Measurements from ENCODE around the gene ZFHX3.

Gene ZFHX3

GRCh38 chr16:72848028-72848400, 199.9 kb downstream of the ZFHX3 start:
- DNase-seq (ENCODE audit: low read depth in 3 of 3), result no peak

- DNase-seq (ENCODE audit: low read depth in 3 of 3), result no peak
Measured at GRCh38 chr16:72847187-72848027, 200.5 kb downstream of the ZFHX3 start.

DNA sequence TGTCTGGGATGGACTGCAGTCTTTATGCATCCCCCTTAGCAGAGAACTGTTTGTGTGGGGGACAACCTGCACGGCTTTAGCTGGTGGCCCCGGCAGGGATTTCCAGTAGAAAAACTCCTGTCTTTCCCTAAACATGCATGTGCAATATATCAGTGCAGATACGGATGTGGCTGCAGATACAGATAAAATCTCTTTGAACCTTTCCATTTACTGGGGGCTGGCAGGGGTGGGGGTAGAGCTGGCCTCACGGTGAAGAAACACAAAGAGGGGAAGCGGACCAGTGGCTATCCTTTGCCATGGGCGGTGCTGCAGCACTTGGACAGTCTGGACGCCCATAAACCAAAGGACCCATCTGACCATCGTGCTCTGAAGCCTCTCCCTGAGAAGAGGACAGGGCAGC, 201.3 kb downstream of the ZFHX3 start:
- no peak for DNase-seq (ENCODE audit: low read depth in 3 of 3)

DNA sequence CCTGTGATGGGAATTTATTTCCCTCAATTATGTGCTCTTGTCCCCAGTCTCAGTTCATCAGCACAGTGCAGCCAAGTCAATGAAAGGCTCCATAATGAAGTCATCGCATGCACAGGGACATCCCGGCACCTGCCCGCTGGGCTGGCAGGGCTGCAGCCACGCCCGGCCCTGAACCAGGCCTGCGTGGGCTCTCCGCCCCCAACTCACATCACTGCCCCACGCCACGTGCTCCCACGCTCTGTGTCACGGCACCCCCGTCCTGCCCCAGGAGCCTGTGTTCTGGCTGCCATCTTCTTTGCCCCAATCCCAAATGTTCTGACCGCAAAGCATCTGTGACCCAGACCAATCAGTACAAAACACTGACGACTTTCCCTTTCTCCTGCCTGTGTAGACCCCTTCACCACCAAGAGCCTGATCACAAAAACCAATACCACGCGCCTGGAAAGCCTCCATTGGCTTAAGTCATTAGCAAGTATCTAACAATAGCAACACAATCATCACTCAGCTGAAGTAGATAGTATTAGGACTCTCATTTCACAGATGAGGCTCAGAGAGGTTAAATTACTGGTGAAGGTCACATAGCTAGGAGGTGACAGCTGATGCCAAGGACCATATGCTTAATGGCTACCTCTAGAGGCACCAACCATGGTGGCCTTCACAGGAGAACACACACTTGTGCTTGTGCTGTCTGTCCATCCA, 202.5 kb downstream of the ZFHX3 start:
- no peak for DNase-seq (ENCODE audit: low read depth in 3 of 3)

DNA sequence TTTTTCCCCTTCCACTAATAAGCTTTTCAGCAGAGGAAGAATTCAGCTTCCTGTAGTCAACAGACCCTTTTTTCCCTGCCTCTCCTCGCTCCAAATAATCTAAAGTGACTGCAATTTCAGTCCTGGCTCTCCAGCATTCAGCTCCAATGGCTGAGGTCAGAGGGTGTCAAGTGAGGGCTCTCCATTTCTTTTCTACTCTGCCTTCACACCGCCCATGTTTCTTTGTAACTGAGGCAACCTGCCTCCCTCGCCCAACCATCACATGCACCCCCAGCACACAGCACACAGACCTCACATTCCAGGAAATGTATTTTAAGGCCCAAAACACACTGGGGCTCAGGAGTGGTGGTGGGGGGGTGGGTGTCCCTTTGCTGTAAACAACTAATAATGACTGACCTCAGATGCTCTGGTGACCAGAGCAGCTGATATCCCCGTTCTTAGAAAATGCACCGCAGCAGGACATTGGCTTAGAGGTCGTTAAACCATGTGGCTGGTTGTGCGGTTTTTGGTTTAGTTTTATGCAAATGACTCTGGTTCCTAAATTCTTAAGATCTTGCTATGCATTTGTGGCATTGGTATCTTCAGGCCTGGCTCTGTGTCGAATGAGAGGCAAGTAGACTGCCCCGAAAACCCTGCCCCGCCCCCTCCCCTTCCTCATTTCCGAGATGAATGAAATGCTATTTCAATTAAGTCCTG, 203.6 kb downstream of the ZFHX3 start:
- DNase-seq (ENCODE audit: low read depth in 3 of 3), result no peak

GRCh38 chr16:72841506-72841905, 206.4 kb downstream of the ZFHX3 start:
- DNase-seq (ENCODE audit: low read depth in 3 of 3), result no peak

GRCh38 chr16:72840631-72841381, 207.1 kb downstream of the ZFHX3 start:
- no peak for DNase-seq (ENCODE audit: low read depth in 3 of 3)

- no peak for DNase-seq (ENCODE audit: low read depth in 3 of 3)
Measured at GRCh38 chr16:72838951-72839350, 209.0 kb downstream of the ZFHX3 start.

DNA sequence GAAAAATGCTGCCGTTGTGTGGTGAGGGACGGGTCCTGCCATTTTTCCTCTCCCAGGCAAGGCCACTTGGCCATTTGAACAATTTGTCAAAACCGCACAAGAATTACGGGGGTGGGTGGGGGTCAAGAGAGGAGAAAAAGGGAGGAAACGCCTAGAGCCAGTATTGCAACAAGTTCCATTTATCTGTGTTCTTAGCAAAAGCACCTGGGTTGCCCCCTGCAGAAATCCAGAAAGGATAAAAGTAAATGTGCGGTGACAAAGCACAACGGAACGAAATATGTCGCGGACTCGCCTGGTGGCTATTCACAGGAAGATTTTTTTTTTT, 209.4 kb downstream of the ZFHX3 start:
- no peak for DNase-seq (ENCODE audit: low read depth in 3 of 3)

- DNase-seq (ENCODE audit: low read depth in 3 of 3), result no peak
Measured at GRCh38 chr16:72837846-72838585, 209.9 kb downstream of the ZFHX3 start.

DNA sequence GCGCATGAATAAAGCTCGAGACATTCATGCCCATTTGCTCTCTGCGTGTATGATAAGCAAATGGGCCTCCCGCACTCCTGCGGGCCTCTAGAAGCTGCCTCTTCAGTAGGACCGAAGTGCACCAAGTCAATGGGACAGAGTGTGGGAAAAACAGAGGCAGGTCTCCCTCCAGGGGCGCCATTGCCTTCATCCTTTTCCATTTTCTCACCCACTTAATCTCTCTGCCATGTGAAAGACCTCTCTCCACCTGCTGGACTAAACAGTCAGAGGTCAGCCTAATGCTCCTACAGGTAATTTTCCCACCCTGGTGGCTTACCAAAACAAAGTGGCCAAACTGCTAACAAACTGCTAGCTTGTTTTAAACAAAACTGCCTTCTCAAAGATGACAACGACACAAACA, 210.9 kb downstream of the ZFHX3 start:
- DNase-seq (ENCODE audit: low read depth in 3 of 3), result no peak

DNA sequence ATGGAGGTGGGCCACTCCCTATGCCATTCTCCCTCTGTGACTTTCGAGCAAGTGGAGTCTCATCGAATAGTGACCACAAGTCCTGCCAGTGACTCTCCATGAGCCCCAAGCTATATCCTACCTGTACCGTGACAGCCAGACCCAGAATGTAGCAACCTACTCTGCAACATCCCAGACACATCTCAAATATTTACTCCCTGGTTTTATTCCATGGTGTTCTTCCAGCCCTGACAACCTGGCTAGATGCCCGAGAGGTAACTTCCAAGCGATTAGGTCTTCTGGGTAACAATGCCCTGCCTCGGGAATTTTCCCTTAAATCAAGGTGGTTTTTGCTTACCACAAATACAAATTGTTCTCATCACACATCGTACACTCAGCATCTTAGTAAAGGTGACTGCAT, 211.7 kb downstream of the ZFHX3 start:
- no peak for DNase-seq (ENCODE audit: low read depth in 3 of 3)

DNA sequence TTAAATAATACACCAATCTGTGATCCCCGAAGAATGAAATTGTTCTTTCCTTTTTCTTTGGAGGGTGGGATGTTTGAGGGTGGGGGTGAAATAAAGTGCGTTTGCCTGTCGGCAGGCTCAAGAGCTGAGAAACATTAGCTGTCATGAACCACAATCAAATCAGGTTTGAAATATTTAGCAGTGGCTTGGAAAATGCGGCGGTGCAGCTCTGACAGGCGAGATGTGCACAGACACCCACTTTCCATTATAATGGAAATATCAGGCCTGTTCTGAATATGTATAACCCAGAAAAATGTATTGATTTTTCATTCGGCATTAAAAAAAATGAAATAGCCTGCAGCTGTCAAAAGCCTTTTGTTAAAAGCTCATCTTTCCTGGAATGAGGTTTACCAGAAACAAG, 212.8 kb downstream of the ZFHX3 start:
- no peak for DNase-seq (ENCODE audit: low read depth in 3 of 3)

GRCh38 chr16:72834499-72834898, 213.4 kb downstream of the ZFHX3 start:
- DNase-seq (ENCODE audit: low read depth in 3 of 3), result no peak

GRCh38 chr16:72833969-72834368, 214.0 kb downstream of the ZFHX3 start:
- no peak for DNase-seq (ENCODE audit: low read depth in 3 of 3)

GRCh38 chr16:72833482-72833881, 214.4 kb downstream of the ZFHX3 start:
- no peak for DNase-seq (ENCODE audit: low read depth in 3 of 3)

DNA sequence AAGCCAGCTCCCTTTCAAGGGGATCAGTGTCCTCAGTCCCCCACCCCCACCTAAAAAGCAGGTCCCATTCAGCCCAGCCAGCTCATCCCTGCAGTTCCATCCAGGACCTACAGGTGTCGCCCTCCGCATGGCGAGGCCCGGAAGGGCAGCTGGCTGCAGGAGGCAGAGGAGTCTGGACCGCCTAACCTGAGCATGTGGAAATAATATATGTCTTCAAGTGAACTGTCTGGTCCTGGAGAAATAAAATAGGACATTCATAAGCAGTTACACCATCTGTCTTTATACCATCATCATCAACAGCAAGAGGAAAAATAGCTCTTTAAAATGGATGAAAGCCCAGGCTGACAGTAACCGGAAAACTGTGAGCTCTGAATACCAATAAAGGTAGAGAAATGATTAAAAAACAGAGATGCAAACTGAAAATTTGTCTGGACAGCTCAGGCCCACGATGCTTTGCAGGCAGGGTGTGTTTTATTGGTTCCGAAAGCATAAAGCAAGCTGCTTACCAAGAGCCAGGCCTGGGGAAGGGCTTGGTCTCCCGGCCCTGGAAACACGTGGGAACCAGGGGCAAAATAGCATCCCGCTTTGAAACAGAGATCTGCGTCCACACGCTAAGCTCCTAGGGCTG, 215.2 kb downstream of the ZFHX3 start:
- peak; percentile 40 to 69 (median 49) for DNase-seq (ENCODE audit: low read depth in 3 of 3)

GRCh38 chr16:72829846-72830775, 217.8 kb downstream of the ZFHX3 start:
- DNase-seq (ENCODE audit: low read depth in 3 of 3), result no peak

GRCh38 chr16:72827866-72828265, 220.1 kb downstream of the ZFHX3 start:
- DNase-seq (ENCODE audit: low read depth in 3 of 3), result no peak
